K562 (cell line): ENCODE results near the gene GON4L.

Experiments
- CEBPB ChIP-seq: fragments of 450-650 bp; IDR thresholded peaks from 2 replicates; pipeline ENCODE4 v1.6.1; 2016; ENCODE audit warnings: missing genetic modification characterization, missing compliant biosample characterization
- CREB1 ChIP-seq, 2 experiments: sonication (generic) in 1 of 2; formaldehyde crosslinking in 1 of 2; IDR thresholded peaks; 2 replicates each; pipeline versions ENCODE4 v1.6.1 to v1.8.0; 2012 to 2022; ENCODE audit warnings: inconsistent platforms in 1 of 2, mild to moderate bottlenecking in 1 of 2, missing genetic modification reagents in 1 of 2, moderate library complexity in 1 of 2
- ELK1 ChIP-seq: sonication (generic); formaldehyde crosslinking; IDR thresholded peaks from 2 replicates; pipeline ENCODE4 v1.8.1; 2022; ENCODE audit warnings: missing genetic modification reagents
- MAFF ChIP-seq: IDR thresholded peaks from 2 replicates; pipeline ENCODE4 v1.6.1; 2012; ENCODE audit warnings: low read length, improper control_type of control experiment

- no peak for TF ChIP-seq MAFF
- no peak for TF ChIP-seq CREB1 (IDR thresholded peaks at IDR 0.05)
- TF ChIP-seq CREB1 (CRISPR knock-in tag; IDR thresholded peaks at IDR 0.05) = no peak
- peak; percentile 64; the same call in 1 of the 2 replicates for TF ChIP-seq CEBPB (tag)
- no peak for TF ChIP-seq ELK1 (CRISPR knock-in tag)
These were observed 22.6 kb downstream of the GON4L start for GRCh38 chr1:155834296-155834926.
